Loucy (cell line): Measurements from ENCODE around the gene SON.

Source experiments
- EZH2phosphoT487 ChIP-seq: fragments of 200-600 bp; IDR thresholded peaks from 2 replicates; pipeline ENCODE4 v1.6.1; 2018; ENCODE audit warnings: antibody characterized with exemption, mild to moderate bottlenecking, moderate library complexity, borderline replicate concordance
- TF ChIP-seq, protein P1 (sequence below): fragments of 200-600 bp; sonication (generic); conservative IDR thresholded peaks from 2 replicates; pipeline ENCODE4 v1.5.1; 2014; ENCODE audit warnings: mild to moderate bottlenecking, antibody characterized with exemption, low read length

DNA sequence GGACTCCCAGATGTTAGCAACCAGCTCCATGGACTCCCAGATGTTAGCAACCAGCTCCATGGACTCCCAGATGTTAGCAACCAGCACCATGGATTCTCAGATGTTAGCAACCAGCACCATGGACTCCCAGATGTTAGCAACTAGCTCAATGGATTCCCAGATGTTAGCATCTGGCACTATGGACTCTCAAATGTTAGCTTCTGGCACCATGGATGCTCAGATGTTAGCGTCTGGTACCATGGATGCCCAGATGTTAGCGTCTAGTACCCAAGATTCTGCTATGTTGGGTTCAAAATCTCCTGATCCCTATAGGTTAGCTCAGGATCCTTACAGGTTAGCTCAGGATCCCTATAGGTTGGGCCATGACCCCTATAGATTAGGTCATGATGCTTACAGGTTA is 8.8 kb downstream of the SON start:
- TF ChIP-seq, protein P1, sequence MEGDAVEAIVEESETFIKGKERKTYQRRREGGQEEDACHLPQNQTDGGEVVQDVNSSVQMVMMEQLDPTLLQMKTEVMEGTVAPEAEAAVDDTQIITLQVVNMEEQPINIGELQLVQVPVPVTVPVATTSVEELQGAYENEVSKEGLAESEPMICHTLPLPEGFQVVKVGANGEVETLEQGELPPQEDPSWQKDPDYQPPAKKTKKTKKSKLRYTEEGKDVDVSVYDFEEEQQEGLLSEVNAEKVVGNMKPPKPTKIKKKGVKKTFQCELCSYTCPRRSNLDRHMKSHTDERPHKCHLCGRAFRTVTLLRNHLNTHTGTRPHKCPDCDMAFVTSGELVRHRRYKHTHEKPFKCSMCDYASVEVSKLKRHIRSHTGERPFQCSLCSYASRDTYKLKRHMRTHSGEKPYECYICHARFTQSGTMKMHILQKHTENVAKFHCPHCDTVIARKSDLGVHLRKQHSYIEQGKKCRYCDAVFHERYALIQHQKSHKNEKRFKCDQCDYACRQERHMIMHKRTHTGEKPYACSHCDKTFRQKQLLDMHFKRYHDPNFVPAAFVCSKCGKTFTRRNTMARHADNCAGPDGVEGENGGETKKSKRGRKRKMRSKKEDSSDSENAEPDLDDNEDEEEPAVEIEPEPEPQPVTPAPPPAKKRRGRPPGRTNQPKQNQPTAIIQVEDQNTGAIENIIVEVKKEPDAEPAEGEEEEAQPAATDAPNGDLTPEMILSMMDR, result no peak
- TF ChIP-seq EZH2phosphoT487, result no peak
